ENCODE data around the gene KRTAP5-9.
"Not testable (repeated sequence)": the region's sequence is repeated elsewhere in the genome, so short reads cannot be mapped to it uniquely, and the experiment has no call there.

DNA sequence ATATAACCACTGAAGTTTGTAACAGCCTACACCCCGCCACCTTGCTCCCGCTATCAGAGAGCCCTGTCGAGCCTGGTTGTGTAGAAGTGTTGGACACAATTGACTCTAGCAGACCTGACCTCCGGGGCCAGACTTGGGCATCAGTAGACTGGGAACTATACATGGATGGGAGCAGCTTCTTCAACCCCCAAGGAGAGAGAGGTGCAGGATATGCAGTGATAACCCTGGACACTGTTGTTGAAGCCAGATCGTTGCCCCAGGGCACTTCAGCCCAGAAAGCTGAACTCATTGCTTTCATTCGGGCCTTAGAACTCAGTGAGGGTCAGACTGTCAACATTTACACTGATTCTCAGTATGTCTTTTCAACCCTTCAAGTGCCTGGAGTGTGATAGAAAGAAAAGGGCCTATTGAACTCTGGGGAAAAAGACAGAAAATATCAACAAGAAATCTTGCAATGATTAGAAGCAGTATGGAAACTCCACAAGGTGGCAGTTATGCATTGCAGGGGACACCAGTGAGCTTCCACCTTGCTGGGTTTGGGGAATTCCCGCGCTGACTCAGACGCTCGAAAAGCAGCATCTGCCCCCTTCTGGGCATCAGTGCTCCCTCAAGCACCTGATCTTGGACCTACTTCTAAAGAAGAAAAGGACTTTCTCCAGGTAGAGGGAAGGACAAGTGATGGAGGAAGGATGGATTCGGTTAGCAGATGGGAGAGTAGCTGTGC is 40.8 kb downstream of the KRTAP5-9 start:
- TF ChIP-seq GABPA (IDR thresholded peaks at IDR 0.05 in 1 of 2, conservative IDR thresholded peaks at IDR 0.05 in 1 of 2); MAX (IDR thresholded peaks at IDR 0.05); YY1 (IDR thresholded peaks at IDR 0.05); RAD21 (IDR thresholded peaks at IDR 0.05); SP1 (IDR thresholded peaks at IDR 0.05); NR2F2 (IDR thresholded peaks at IDR 0.05); TAF1 (conservative IDR thresholded peaks at IDR 0.05); ATF3 (IDR thresholded peaks at IDR 0.05); FOXA1 (IDR thresholded peaks at IDR 0.05): not testable (repeated sequence)
- TF ChIP-seq, protein P1, sequence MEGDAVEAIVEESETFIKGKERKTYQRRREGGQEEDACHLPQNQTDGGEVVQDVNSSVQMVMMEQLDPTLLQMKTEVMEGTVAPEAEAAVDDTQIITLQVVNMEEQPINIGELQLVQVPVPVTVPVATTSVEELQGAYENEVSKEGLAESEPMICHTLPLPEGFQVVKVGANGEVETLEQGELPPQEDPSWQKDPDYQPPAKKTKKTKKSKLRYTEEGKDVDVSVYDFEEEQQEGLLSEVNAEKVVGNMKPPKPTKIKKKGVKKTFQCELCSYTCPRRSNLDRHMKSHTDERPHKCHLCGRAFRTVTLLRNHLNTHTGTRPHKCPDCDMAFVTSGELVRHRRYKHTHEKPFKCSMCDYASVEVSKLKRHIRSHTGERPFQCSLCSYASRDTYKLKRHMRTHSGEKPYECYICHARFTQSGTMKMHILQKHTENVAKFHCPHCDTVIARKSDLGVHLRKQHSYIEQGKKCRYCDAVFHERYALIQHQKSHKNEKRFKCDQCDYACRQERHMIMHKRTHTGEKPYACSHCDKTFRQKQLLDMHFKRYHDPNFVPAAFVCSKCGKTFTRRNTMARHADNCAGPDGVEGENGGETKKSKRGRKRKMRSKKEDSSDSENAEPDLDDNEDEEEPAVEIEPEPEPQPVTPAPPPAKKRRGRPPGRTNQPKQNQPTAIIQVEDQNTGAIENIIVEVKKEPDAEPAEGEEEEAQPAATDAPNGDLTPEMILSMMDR (IDR thresholded peaks at IDR 0.05; ENCODE audit: low read depth, low read length, missing input control), result not testable (repeated sequence)
- TF ChIP-seq, protein P2, sequence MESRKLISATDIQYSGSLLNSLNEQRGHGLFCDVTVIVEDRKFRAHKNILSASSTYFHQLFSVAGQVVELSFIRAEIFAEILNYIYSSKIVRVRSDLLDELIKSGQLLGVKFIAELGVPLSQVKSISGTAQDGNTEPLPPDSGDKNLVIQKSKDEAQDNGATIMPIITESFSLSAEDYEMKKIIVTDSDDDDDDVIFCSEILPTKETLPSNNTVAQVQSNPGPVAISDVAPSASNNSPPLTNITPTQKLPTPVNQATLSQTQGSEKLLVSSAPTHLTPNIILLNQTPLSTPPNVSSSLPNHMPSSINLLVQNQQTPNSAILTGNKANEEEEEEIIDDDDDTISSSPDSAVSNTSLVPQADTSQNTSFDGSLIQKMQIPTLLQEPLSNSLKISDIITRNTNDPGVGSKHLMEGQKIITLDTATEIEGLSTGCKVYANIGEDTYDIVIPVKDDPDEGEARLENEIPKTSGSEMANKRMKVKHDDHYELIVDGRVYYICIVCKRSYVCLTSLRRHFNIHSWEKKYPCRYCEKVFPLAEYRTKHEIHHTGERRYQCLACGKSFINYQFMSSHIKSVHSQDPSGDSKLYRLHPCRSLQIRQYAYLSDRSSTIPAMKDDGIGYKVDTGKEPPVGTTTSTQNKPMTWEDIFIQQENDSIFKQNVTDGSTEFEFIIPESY (IDR thresholded peaks at IDR 0.05), result not testable (repeated sequence)

Measured in liver (tissue), 3 donors.